HepG2 (cell line): ENCODE results near the gene RPL23. TPM values are rescaled to one million over a fixed set of nuclear protein-coding genes. Genes with fewer than 3 reads are reported as not detected.

Experiments used
- ATAD3A ChIP-seq: sonication (generic); formaldehyde crosslinking; IDR thresholded peaks from 2 replicates; pipeline ENCODE4 v1.4.0; 2020; ENCODE audit warnings: missing genetic modification reagents
- ATF7-NPFF ChIP-seq: sonication (generic); formaldehyde crosslinking; IDR thresholded peaks from 2 replicates; pipeline ENCODE4 v1.8.1; 2023; ENCODE audit warnings: mild to moderate bottlenecking, low read depth, missing genetic modification reagents, moderate library complexity
- CAMTA2 ChIP-seq: sonication (generic); formaldehyde crosslinking; IDR thresholded peaks from 2 replicates; pipeline ENCODE4 v1.4.0; 2020; ENCODE audit warnings: mild to moderate bottlenecking, missing genetic modification reagents, borderline replicate concordance
- CHCHD3 ChIP-seq: sonication (generic); formaldehyde crosslinking; IDR thresholded peaks from 2 replicates; pipeline ENCODE4 v1.8.0; 2022; ENCODE audit warnings: mild to moderate bottlenecking, missing genetic modification reagents, moderate library complexity
- CREBL2 ChIP-seq: sonication (generic); formaldehyde crosslinking; IDR thresholded peaks from 2 replicates; pipeline ENCODE4 v1.8.1; 2023; ENCODE audit warnings: missing genetic modification reagents, mild to moderate bottlenecking, borderline replicate concordance
- FOSL2 ChIP-seq: sonication (generic); formaldehyde crosslinking; IDR thresholded peaks from 2 replicates; pipeline ENCODE4 v1.4.0; 2020; ENCODE audit warnings: missing genetic modification reagents
- HDAC2 ChIP-seq: sonication (generic); formaldehyde crosslinking; IDR thresholded peaks from 2 replicates; pipeline ENCODE4 v1.4.0; 2020; ENCODE audit warnings: missing genetic modification reagents
- KLF16 ChIP-seq, 2 experiments: sonication (generic) in 1 of 2; formaldehyde crosslinking in 1 of 2; IDR thresholded peaks; 2 replicates each; pipeline versions ENCODE4 v1.6.1 to v1.8.0; 2016 to 2023; ENCODE audit warnings: missing genetic modification reagents in 2 of 2, missing compliant biosample characterization in 1 of 2
- MATR3 ChIP-seq: sonication (generic); formaldehyde crosslinking; IDR thresholded peaks from 2 replicates; pipeline ENCODE4 v1.4.0; 2020; ENCODE audit warnings: missing genetic modification reagents
- MEF2D ChIP-seq: sonication (generic); formaldehyde crosslinking; IDR thresholded peaks from 2 replicates; pipeline ENCODE4 v1.5.1; 2020; ENCODE audit warnings: mild to moderate bottlenecking, missing genetic modification reagents
- POGZ ChIP-seq: sonication (generic); formaldehyde crosslinking; IDR thresholded peaks from 2 replicates; pipeline ENCODE4 v1.4.0; 2020; ENCODE audit warnings: mild to moderate bottlenecking, missing genetic modification reagents
- SATB2 ChIP-seq: sonication (generic); formaldehyde crosslinking; IDR thresholded peaks from 2 replicates; pipeline ENCODE4 v1.5.0; 2020; ENCODE audit warnings: missing genetic modification reagents
- SNAI1 ChIP-seq: sonication (generic); formaldehyde crosslinking; IDR thresholded peaks from 2 replicates; pipeline ENCODE4 v1.5.0; 2020; ENCODE audit warnings: mild to moderate bottlenecking, missing genetic modification reagents, borderline replicate concordance
- SOX13 ChIP-seq, 3 experiments: fragments of 450-650 bp in 1 of 3; sonication (generic) in 1 of 3; formaldehyde crosslinking in 1 of 3; IDR thresholded peaks in 2 of 3; conservative IDR thresholded peaks in 1 of 3; 2 replicates each; pipeline versions ENCODE4 v1.5.0 to v1.6.1; 2016 to 2020; ENCODE audit warnings: antibody characterized with exemption in 1 of 3, mild to moderate bottlenecking in 1 of 3, missing compliant biosample characterization in 1 of 3, missing genetic modification reagents in 1 of 3, moderate library complexity in 1 of 3
- SPEN ChIP-seq: sonication (generic); formaldehyde crosslinking; IDR thresholded peaks from 2 replicates; pipeline ENCODE4 v1.5.1; 2020; ENCODE audit warnings: low read depth, mild to moderate bottlenecking, missing genetic modification reagents
- ZBTB39 ChIP-seq: sonication (generic); formaldehyde crosslinking; IDR thresholded peaks from 2 replicates; pipeline ENCODE4 v1.5.0; 2020; ENCODE audit warnings: missing genetic modification reagents
- ZNF12 ChIP-seq: sonication (generic); formaldehyde crosslinking; IDR thresholded peaks from 2 replicates; pipeline ENCODE4 v1.5.0; 2020; ENCODE audit warnings: missing genetic modification reagents
- ZNF235 ChIP-seq: sonication (generic); formaldehyde crosslinking; IDR thresholded peaks from 2 replicates; pipeline ENCODE4 v1.8.1; 2023; ENCODE audit warnings: mild to moderate bottlenecking, missing genetic modification reagents, borderline replicate concordance
- ZNF326 ChIP-seq: sonication (generic); formaldehyde crosslinking; IDR thresholded peaks from 2 replicates; pipeline ENCODE4 v1.4.0; 2020; ENCODE audit warnings: missing genetic modification reagents, borderline replicate concordance
- ZNF430 ChIP-seq: sonication (generic); formaldehyde crosslinking; IDR thresholded peaks from 2 replicates; pipeline ENCODE4 v1.9.0; 2021; ENCODE audit warnings: mild to moderate bottlenecking, missing genetic modification reagents
- ZNF501 ChIP-seq: sonication (generic); formaldehyde crosslinking; IDR thresholded peaks from 2 replicates; pipeline ENCODE4 v1.5.1; 2020; ENCODE audit warnings: mild to moderate bottlenecking, moderate library complexity, missing genetic modification reagents
- ZNF773 ChIP-seq: sonication (generic); formaldehyde crosslinking; IDR thresholded peaks from 2 replicates; pipeline ENCODE4 v1.4.0; 2020; ENCODE audit warnings: missing genetic modification reagents, borderline replicate concordance
- ZNF883 ChIP-seq: sonication (generic); formaldehyde crosslinking; IDR thresholded peaks from 2 replicates; pipeline ENCODE4 v1.5.1; 2020; ENCODE audit warnings: mild to moderate bottlenecking, missing genetic modification reagents; ENCODE audit errors: not compliant biosample characterization
- ZNF891 ChIP-seq: sonication (generic); formaldehyde crosslinking; IDR thresholded peaks from 2 replicates; pipeline ENCODE4 v1.5.0; 2020; ENCODE audit warnings: mild to moderate bottlenecking, missing genetic modification reagents
- ZSCAN31 ChIP-seq: sonication (generic); formaldehyde crosslinking; IDR thresholded peaks from 2 replicates; pipeline ENCODE4 v1.5.0; 2020; ENCODE audit warnings: low read depth, mild to moderate bottlenecking, missing genetic modification reagents
- polyA plus RNA-seq, 8 experiments: library from polyadenylated mRNA; depleted of rRNA in 3 of 8; stranded (reverse) in 7 of 8; unstranded in 1 of 8; fragments of >200 nt; fragmentation: Illumina TruSeq in 4 of 8; extraction: Trizol in 4 of 8; gene quantifications; 2 replicates each; pipeline versions ENCODE4 v1.2.1 to v1.2.3, GENCODE V29; 2011 to 2016; ENCODE audit warnings: low read depth in 4 of 8, missing spikeins in 1 of 8, mixed read lengths in 1 of 8; ENCODE audit not compliant: insufficient read depth in 1 of 8
- total RNA-seq, 5 experiments: library from RNA; depleted of rRNA; stranded (reverse); fragments of >200 nt; fragmentation: Illumina TruSeq; extraction: Trizol; gene quantifications; 2 replicates each; pipeline ENCODE4 v1.2.3, GENCODE V29; 2016; ENCODE audit warnings: low read depth in 1 of 5

RPL23 gene
- total and polyA plus RNA-seq, 2 of the 13 experiments (the other 11 are each of a cell fraction or from before 2014, with no cell fraction given) = 2,790 to 4,860 TPM

- TF ChIP-seq CHCHD3 (0 out of 2 replicates have a peak, but pooled peaks have one; percentile 84), ZSCAN31 (peak; percentile 82; the same call in 1 of the 2 replicates), MATR3 (CRISPR knock-in tag) (no peak), ATAD3A (CRISPR knock-in tag) (no peak), ZNF12 (0 out of 2 replicates have a peak, but pooled peaks have one; percentile 11), ZBTB39 (CRISPR knock-in tag) (0 out of 2 replicates have a peak, but pooled peaks have one; percentile 34), FOSL2 (CRISPR knock-in tag) (no peak), SPEN (CRISPR knock-in tag) (peak; percentile 77), ZNF773 (CRISPR knock-in tag) (peak; percentile 88; the same call in 1 of the 2 replicates), ZNF891 (peak; percentile 92), MEF2D (CRISPR knock-in tag) (peak; percentile 60; the same call in 1 of the 2 replicates), ATF7-NPFF (peak; percentile 23; the same call in 1 of the 2 replicates), HDAC2 (CRISPR knock-in tag) (peak; percentile 16; the same call in 1 of the 2 replicates), SNAI1 (CRISPR knock-in tag) (0 out of 2 replicates have a peak, but pooled peaks have one; percentile 39), CREBL2 (CRISPR knock-in tag) (no peak), ZNF501 (peak; percentile 38; the same call in 1 of the 2 replicates), ZNF430 (CRISPR knock-in tag) (peak; percentile 39; the same call in 1 of the 2 replicates), KLF16 (CRISPR knock-in tag; IDR thresholded peaks at IDR 0.05) (peak in 1 of 2 experiments; percentile 41; a peak in 1 of 4 replicates), ZNF326 (CRISPR knock-in tag) (no peak), POGZ (CRISPR knock-in tag) (peak; percentile 52; the same call in 1 of the 2 replicates), SATB2 (CRISPR knock-in tag) (no peak), ZNF883 (CRISPR knock-in tag) (peak; percentile 77), SOX13 (IDR thresholded peaks at IDR 0.05) (no peak), SOX13 (CRISPR knock-in tag; conservative IDR thresholded peaks at IDR 0.05 in 1 of 2, IDR thresholded peaks at IDR 0.05 in 1 of 2) (peak in 1 of 2 experiments; percentile 23; a peak in 2 of 4 replicates), ZNF235 (CRISPR knock-in tag) (peak; percentile 60; the same call in 1 of the 2 replicates), CAMTA2 (CRISPR knock-in tag) (peak; percentile 72; the same call in 1 of the 2 replicates)
Observed at GRCh38 chr17:38798614-38799500, 54.7 kb downstream of the RPL23 start (continued).
